SK-N-SH (cell line): ENCODE data around the gene MORN5. TPM values are rescaled to one million over a fixed set of nuclear protein-coding genes. Genes with fewer than 3 reads are reported as not detected.

Source experiments
- CTCF ChIA-PET: fragments of 300-600, 350-600 bp; formaldehyde crosslinking; extraction: SDS; loops from one replicate; lab custom pipeline; 2021; lab: Yijun Ruan, JAX
- POLR2A ChIA-PET: fragments of 350-600 bp; sonication (Branson Sonifier 250); formaldehyde crosslinking; extraction: SDS; loops from one replicate; lab custom pipeline; 2020; ENCODE audit warnings: antibody characterized with exemption, inconsistent platforms; lab: Yijun Ruan, JAX
- DNase-seq: peaks from one replicate; pipeline ENCODE4 v3.0.0; 2012
- H2AFZ ChIP-seq: fragments of 200-600 bp; sonication (generic); 2 replicates; pipeline ENCODE4 v1.8.1; 2016; ENCODE audit warnings: antibody characterized with exemption, mild to moderate bottlenecking, low read depth
- H3F3A ChIP-seq: fragments of 200-600 bp; sonication (generic); replicated peaks from 2 replicates; pipeline ENCODE3; 2016; ENCODE audit warnings: antibody characterized with exemption, mild to moderate bottlenecking; ENCODE audit not compliant: insufficient read depth
- H3K27ac ChIP-seq, 2 experiments: fragments of 200-500 bp in 1 of 2; fragments of 200-600 bp in 1 of 2; sonication (Bioruptor generic) in 1 of 2; sonication (generic), shearing (Covaris generic) in 1 of 2; 2 replicates each; pipeline versions ENCODE4 v1.5.1 to v1.6.1; 2014 to 2016; ENCODE audit warnings: low read depth in 2 of 2, inconsistent platforms in 1 of 2, low read length in 1 of 2, mild to moderate bottlenecking in 1 of 2, mixed read lengths in 1 of 2
- H3K27me3 ChIP-seq: fragments of 200-600 bp; sonication (generic), shearing (Covaris generic); 2 replicates; pipeline ENCODE4 v1.6.1; 2016; ENCODE audit warnings: mixed run types; ENCODE audit not compliant: insufficient read depth
- H3K36me3 ChIP-seq, 2 experiments: fragments of 200-500 bp in 1 of 2; fragments of 200-600 bp in 1 of 2; sonication (Bioruptor generic) in 1 of 2; sonication (generic) in 1 of 2; replicated peaks in 1 of 2; 2 replicates each; pipeline versions ENCODE3 to v1.5.1; 2014 to 2016; ENCODE audit warnings: low read length in 1 of 2, mild to moderate bottlenecking in 1 of 2; ENCODE audit not compliant: insufficient read depth in 2 of 2, control insufficient read depth in 1 of 2
- H3K4me1 ChIP-seq, 2 experiments: fragments of 200-500 bp in 1 of 2; fragments of 200-600 bp in 1 of 2; sonication (Bioruptor generic) in 1 of 2; sonication (generic), shearing (Covaris generic) in 1 of 2; 2 replicates each; pipeline versions ENCODE4 v1.5.1 to v1.6.1; 2014 to 2016; ENCODE audit warnings: low read depth in 1 of 2, low read length in 1 of 2, mixed run types in 1 of 2; ENCODE audit not compliant: insufficient read depth in 2 of 2, control insufficient read depth in 1 of 2
- H3K4me2 ChIP-seq: fragments of 200-600 bp; sonication (generic), shearing (Covaris generic); 2 replicates; pipeline ENCODE4 v1.6.1; 2017; ENCODE audit warnings: mixed run types
- H3K4me3 ChIP-seq, 2 experiments: fragments of 200-500 bp in 1 of 2; fragments of 200-600 bp in 1 of 2; sonication (Bioruptor generic) in 1 of 2; sonication (generic), shearing (Covaris generic) in 1 of 2; 2 replicates each; pipeline versions ENCODE4 v1.5.1 to v1.8.1; 2014 to 2016; ENCODE audit warnings: low read depth in 2 of 2, inconsistent platforms in 1 of 2, low read length in 1 of 2, mild to moderate bottlenecking in 1 of 2, mixed read lengths in 1 of 2, moderate library complexity in 1 of 2
- H3K79me2 ChIP-seq: fragments of 200-600 bp; sonication (generic); 2 replicates; pipeline ENCODE4 v1.8.1; 2017; ENCODE audit warnings: mild to moderate bottlenecking; ENCODE audit not compliant: insufficient read depth
- H3K9ac ChIP-seq: fragments of 200-600 bp; sonication (generic); 2 replicates; pipeline ENCODE4 v1.6.1; 2017; ENCODE audit warnings: mixed run types
- H3K9me2 ChIP-seq: fragments of 200-600 bp; sonication (generic); 2 replicates; pipeline ENCODE4 v1.6.1; 2017; ENCODE audit warnings: mixed run types
- H3K9me3 ChIP-seq: fragments of 200-600 bp; sonication (generic); 2 replicates; pipeline ENCODE4 v1.6.1; 2017; ENCODE audit warnings: mixed run types, mild to moderate bottlenecking, moderate library complexity
- H4K20me1 ChIP-seq: fragments of 200-600 bp; sonication (generic); 2 replicates; pipeline ENCODE4 v1.6.1; 2017; ENCODE audit warnings: mild to moderate bottlenecking, mixed run types; ENCODE audit not compliant: insufficient read depth
- CHD2 ChIP-seq: fragments of 150-350 bp; IDR thresholded peaks from 2 replicates; pipeline ENCODE4 v1.6.1; 2018; ENCODE audit warnings: low read length; ENCODE audit not compliant: partially characterized antibody
- EP300 ChIP-seq, 2 experiments: IDR thresholded peaks; 2 replicates each; pipeline versions ENCODE4 v1.4.0 to v1.6.1; 2012; ENCODE audit warnings: borderline replicate concordance in 1 of 2, low read depth in 1 of 2, low read length in 1 of 2
- FOXJ3 ChIP-seq: sonication (generic); formaldehyde crosslinking; IDR thresholded peaks from 2 replicates; pipeline ENCODE4 v1.5.1; 2020; ENCODE audit warnings: mild to moderate bottlenecking, missing genetic modification reagents
- FOXM1 ChIP-seq: IDR thresholded peaks from 2 replicates; pipeline ENCODE4 v1.4.0; 2012; ENCODE audit warnings: low read depth, mild to moderate bottlenecking
- JUND ChIP-seq: IDR thresholded peaks from 2 replicates; pipeline ENCODE4 v1.4.0; 2012
- MAX ChIP-seq: IDR thresholded peaks from 2 replicates; pipeline ENCODE4 v1.4.0; 2012; ENCODE audit warnings: low read depth
- MEF2A ChIP-seq: IDR thresholded peaks from 2 replicates; pipeline ENCODE4 v1.4.0; 2012; ENCODE audit warnings: low read depth, borderline replicate concordance
- MXI1 ChIP-seq: IDR thresholded peaks from 2 replicates; pipeline ENCODE4 v1.6.1; 2012; ENCODE audit warnings: mild to moderate bottlenecking, low read depth, low read length, improper control_type of control experiment
- PBX3 ChIP-seq: IDR thresholded peaks from 2 replicates; pipeline ENCODE4; 2012
- POLR2AphosphoS5 ChIP-seq: IDR thresholded peaks from 2 replicates; pipeline ENCODE4 v1.6.1; 2012; ENCODE audit warnings: low read depth, low read length
- RCOR1 ChIP-seq: fragments of 150-350 bp; IDR thresholded peaks from 2 replicates; pipeline ENCODE4 v1.6.1; 2017; ENCODE audit warnings: antibody characterized with exemption, low read length
- REST ChIP-seq: IDR thresholded peaks from 2 replicates; pipeline ENCODE4 v1.6.1; 2012; ENCODE audit warnings: mild to moderate bottlenecking, low read depth, low read length, moderate library complexity
- RFX5 ChIP-seq: IDR thresholded peaks from 2 replicates; pipeline ENCODE4 v1.6.1; 2012; ENCODE audit warnings: mild to moderate bottlenecking, improper control_type of control experiment, low read length
- SMC3 ChIP-seq: IDR thresholded peaks from 2 replicates; pipeline ENCODE4 v1.6.1; 2012; ENCODE audit warnings: low read depth, low read length, improper control_type of control experiment
- TAF1 ChIP-seq: IDR thresholded peaks from 2 replicates; pipeline ENCODE4 v1.6.1; 2012; ENCODE audit warnings: low read depth, mild to moderate bottlenecking, low read length, moderate library complexity, borderline replicate concordance
- TCF12 ChIP-seq: IDR thresholded peaks from 2 replicates; pipeline ENCODE4 v1.4.0; 2012
- TEAD4 ChIP-seq: IDR thresholded peaks from 2 replicates; pipeline ENCODE4 v1.4.0; 2012; ENCODE audit warnings: mild to moderate bottlenecking, borderline replicate concordance; ENCODE audit not compliant: insufficient read depth
- USF2 ChIP-seq: fragments of 150-350 bp; IDR thresholded peaks from 2 replicates; pipeline ENCODE4 v1.6.1; 2017; ENCODE audit warnings: antibody characterized with exemption, low read length, low read depth, borderline replicate concordance
- YY1 ChIP-seq: IDR thresholded peaks from 2 replicates; pipeline ENCODE4 v1.4.0; 2012; ENCODE audit warnings: low read depth, mild to moderate bottlenecking
- ZBTB33 ChIP-seq: IDR thresholded peaks from 2 replicates; pipeline ENCODE4 v1.4.0; 2012; ENCODE audit warnings: low read depth, borderline replicate concordance
- WGBS: methylation state at CpG from one replicate; pipeline ENCODE4 v1.1.6; 2017; ENCODE audit warnings: low lambda C conversion rate; 5-methylcytosine and 5-hydroxymethylcytosine counted together
- polyA plus RNA-seq, 3 experiments: library from polyadenylated mRNA; depleted of rRNA; stranded (reverse); fragments of >200 nt; gene quantifications; 2 replicates each; pipeline ENCODE4 v1.2.3, GENCODE V29; 2012

Gene MORN5
- polyA plus RNA-seq, 1 of the 3 experiments (the other 2 are of a cell fraction), result not detected

- TF ChIP-seq ZBTB33 (no peak), FOXM1 (no peak), RCOR1 (no peak)
These were observed 57.9 kb downstream of the MORN5 start (continued) for GRCh38 chr9:122217640-122218039.

GRCh38 chr9:122218071-122218934 lies 58.6 kb downstream of the MORN5 start:
- ChIA-PET POLR2A (no interaction called here), CTCF (no interaction called here)
- Histone ChIP-seq H3K9me3 (no peaks in the 10 kb centered on the region), H3K4me3 (peak overlapping the region in 1 of 2 experiments; percentile 19; a peak in 1 of 4 replicates), H4K20me1 (no peaks in the 10 kb centered on the region), H3K79me2 (no peaks in the 10 kb centered on the region), H3K27ac (no peak overlapping the region), H3K9me2 (no peaks in the 10 kb centered on the region), H2AFZ (no peak overlapping the region), H3K4me1 (peaks cover 0 to 17% of the 10 kb centered on the region in 2 experiments; a peak in 2 of 4 replicates), H3K36me3 (no peaks in the 10 kb centered on the region), H3K27me3 (peaks cover 94% of the 10 kb centered on the region), H3K4me2 (peak overlapping the region; percentile 66; the same call in 1 of the 2 replicates), H3K9ac (no peak overlapping the region), H3F3A (peaks cover 7% of the 10 kb centered on the region)
- WGBS, result 40% methylated on average over 11 of the region's 11 CpGs
- TF ChIP-seq SMC3 (no peak), USF2 (no peak), JUND (no peak), TEAD4 (no peak), PBX3 (no peak), MEF2A (no peak), MXI1 (no peak), FOXM1 (no peak), FOXJ3 (CRISPR knock-in tag) (no peak), CHD2 (no peak), YY1 (no peak), MAX (no peak), POLR2AphosphoS5 (no peak), REST (no peak), TCF12 (no peak), EP300 (IDR thresholded peaks at IDR 0.05; ENCODE audit: borderline replicate concordance in 1 of 2, low read depth in 1 of 2, low read length in 1 of 2) (no peak), TAF1 (no peak), RFX5 (no peak)
- no peak for DNase-seq
